ENCODE measurements around the gene MAP4K2. TPM values are rescaled to one million over a fixed set of nuclear protein-coding genes. Genes with fewer than 3 reads are reported as not detected.

MAP4K2 gene
- total and polyA plus RNA-seq, 2 of the 13 experiments (the other 11 are each of a cell fraction or from before 2014, with no cell fraction given) = 8.3 to 17.6 TPM

GRCh38 chr11:64757549-64758329, 45.3 kb downstream of the MAP4K2 start:
- peaks cover 3 to 15% of the 10 kb centered on the region in 2 experiments; a peak in 3 of 5 replicates for H3K27me3 ChIP-seq (ENCODE audit: control insufficient read depth in 1 of 2, insufficient read depth in 2 of 2, low read length in 2 of 2)
- FAIRE-seq (no peak), ATAC-seq (no peak), DNase-seq (ENCODE audit: low spot score) (no peak)
- H3K9ac ChIP-seq (ENCODE audit: insufficient read depth, low read depth, low read length) = no peak overlapping the region
- 0 out of 5 replicates have a peak, but pooled peaks cover 0 to under 1% of the 10 kb centered on the region in 2 experiments for H3K36me3 ChIP-seq (replicated peaks in 1 of 2; ENCODE audit: control insufficient read depth in 1 of 2, insufficient read depth in 2 of 2, low read length in 2 of 2)
- no peak overlapping the region for H3K4me3 ChIP-seq (replicated peaks in 1 of 3; ENCODE audit: insufficient read depth in 1 of 3, low read depth in 2 of 3, low read length in 3 of 3)
- no peak for TF ChIP-seq ZNF691 (CRISPR knock-in tag; IDR thresholded peaks at IDR 0.05; ENCODE audit: borderline replicate concordance, low read depth)
- TF ChIP-seq ZNF44 (CRISPR knock-in tag; IDR thresholded peaks at IDR 0.05) = no peak
- TF ChIP-seq MAFG (CRISPR knock-in tag; IDR thresholded peaks at IDR 0.05) = no peak
- no peak for TF ChIP-seq DMTF1 (CRISPR knock-in tag; IDR thresholded peaks at IDR 0.05)
- TF ChIP-seq ZFY (CRISPR knock-in tag; IDR thresholded peaks at IDR 0.05) = no peak
- TF ChIP-seq ZMYM3 (CRISPR knock-in tag; IDR thresholded peaks at IDR 0.05) = peak; percentile 50; the same call in 1 of the 2 replicates
- no peak for TF ChIP-seq TMF1 (CRISPR knock-in tag; IDR thresholded peaks at IDR 0.05; ENCODE audit: low read depth)
- no peak for TF ChIP-seq ZBTB21 (CRISPR knock-in tag; IDR thresholded peaks at IDR 0.05)
- peak; percentile 97 for TF ChIP-seq ZNF768 (CRISPR knock-in tag; IDR thresholded peaks at IDR 0.05)
- H3K4me2 ChIP-seq (ENCODE audit: low read depth, low read length) = no peak overlapping the region
- no peak overlapping the region for H2AFZ ChIP-seq (ENCODE audit: low read length)
- 65% methylated on average over 12 of the region's 19 CpGs for WGBS (ENCODE audit: low lambda C conversion rate)
- intact Hi-C loops (cut with micrococcal nuclease; ENCODE audit: unreplicated experiment) (no loop called here), in situ Hi-C loops (cut with HindIII; ENCODE audit: extremely low pct_ligation_motif_present, low pct_unique_long_range_greater_than_20kb) (no loop called here)
- CTCF ChIA-PET (ENCODE audit: low intra/inter-chr PET ratio, low total read pairs) = no interaction called here
- POLR2A ChIA-PET = interaction anchor here (0.6 to 1.3 kb wide), 2 partner anchors 10 to 55 kb away, joined by 3 read pairs; no protein-coding TSS in a partner anchor
- no TSS peak for BruUV-seq (replicated peaks)
- no peaks in the 10 kb centered on the region for H3K9me3 ChIP-seq (ENCODE audit: low read length)
- peaks cover 7% of the 10 kb centered on the region; the same call in 1 of the 2 replicates for H4K20me1 ChIP-seq (ENCODE audit: insufficient read depth, low read length)
- H3K79me2 ChIP-seq (ENCODE audit: insufficient read depth, low read length) = no peaks in the 10 kb centered on the region
- H3K4me1 ChIP-seq (ENCODE audit: insufficient read depth, low read length) = peaks cover 39% of the 10 kb centered on the region
- H3K27ac ChIP-seq (ENCODE audit: extremely low read length, insufficient read depth, low read length) = no peak overlapping the region
